GM12865 (cell line): Measurements from ENCODE around the gene DEF6.
"Not testable (repeated sequence)": the region's sequence is repeated elsewhere in the genome, so short reads cannot be mapped to it uniquely, and the experiment has no call there.

Experiments used
- DNase-seq: peaks from one replicate; pipeline ENCODE4 v3.0.0; 2010; ENCODE audit warnings: low read depth
- H3K4me3 ChIP-seq: 2 replicates; pipeline ENCODE4 v1.5.1; 2011; ENCODE audit warnings: mild to moderate bottlenecking, low read depth, low read length, control low read depth
- CTCF ChIP-seq: IDR thresholded peaks from 2 replicates; pipeline ENCODE4 v1.5.1; 2011; ENCODE audit warnings: low read length, control low read depth, low read depth, inconsistent platforms; ENCODE audit not compliant: insufficient read depth; ENCODE audit errors: missing control alignments

The DEF6 gene

GRCh38 chr6:35299674-35300073 is 2.1 kb downstream of the DEF6 start:
- TF ChIP-seq CTCF: no peak
- peak; percentile 49 for DNase-seq
- peak overlapping the region; percentile 90 for H3K4me3 ChIP-seq

GRCh38 chr6:35300848-35301247 is 3.2 kb downstream of the DEF6 start:
- H3K4me3 ChIP-seq: no peak overlapping the region
- no peak for TF ChIP-seq CTCF
- DNase-seq: no peak

- peak overlapping the region; percentile 52 for H3K4me3 ChIP-seq
- TF ChIP-seq CTCF: no peak
- peak; percentile 86 for DNase-seq
Measured at GRCh38 chr6:35302604-35303241, 5.1 kb downstream of the DEF6 start.

GRCh38 chr6:35304299-35304698 is 6.7 kb downstream of the DEF6 start:
- no peak for TF ChIP-seq CTCF
- no peak overlapping the region for H3K4me3 ChIP-seq
- DNase-seq: no peak

- no peak for DNase-seq
- no peak for TF ChIP-seq CTCF
- no peak overlapping the region for H3K4me3 ChIP-seq
Measured at GRCh38 chr6:35305117-35305516, 7.5 kb downstream of the DEF6 start.

GRCh38 chr6:35307138-35307537 is 9.5 kb downstream of the DEF6 start:
- DNase-seq, H3K4me3 ChIP-seq: not testable (repeated sequence)

GRCh38 chr6:35308543-35308942 is 10.9 kb downstream of the DEF6 start:
- not testable (repeated sequence) for DNase-seq, H3K4me3 ChIP-seq

GRCh38 chr6:35309611-35310264 is 12.1 kb downstream of the DEF6 start:
- no peak overlapping the region for H3K4me3 ChIP-seq

More at GRCh38 chr6:35309611-35310264, 12.1 kb downstream of the DEF6 start:
- DNase-seq: no peak
- no peak for TF ChIP-seq CTCF
